SK-N-SH (cell line): ENCODE data around the gene FBN2. TPM values are rescaled to one million over a fixed set of nuclear protein-coding genes. Genes with fewer than 3 reads are reported as not detected.
"Not testable (repeated sequence)": the region's sequence is repeated elsewhere in the genome, so short reads cannot be mapped to it uniquely, and the experiment has no call there.

Source experiments
- CTCF ChIA-PET: fragments of 300-600, 350-600 bp; formaldehyde crosslinking; extraction: SDS; loops from one replicate; lab custom pipeline; 2021; lab: Yijun Ruan, JAX
- POLR2A ChIA-PET: fragments of 350-600 bp; sonication (Branson Sonifier 250); formaldehyde crosslinking; extraction: SDS; loops from one replicate; lab custom pipeline; 2020; ENCODE audit warnings: antibody characterized with exemption, inconsistent platforms; lab: Yijun Ruan, JAX
- DNase-seq: peaks from one replicate; pipeline ENCODE4 v3.0.0; 2012
- H2AFZ ChIP-seq: fragments of 200-600 bp; sonication (generic); 2 replicates; pipeline ENCODE4 v1.8.1; 2016; ENCODE audit warnings: antibody characterized with exemption, mild to moderate bottlenecking, low read depth
- H3F3A ChIP-seq: fragments of 200-600 bp; sonication (generic); replicated peaks from 2 replicates; pipeline ENCODE3; 2016; ENCODE audit warnings: antibody characterized with exemption, mild to moderate bottlenecking; ENCODE audit not compliant: insufficient read depth
- H3K27ac ChIP-seq, 2 experiments: fragments of 200-500 bp in 1 of 2; fragments of 200-600 bp in 1 of 2; sonication (Bioruptor generic) in 1 of 2; sonication (generic), shearing (Covaris generic) in 1 of 2; 2 replicates each; pipeline versions ENCODE4 v1.5.1 to v1.6.1; 2014 to 2016; ENCODE audit warnings: low read depth in 2 of 2, inconsistent platforms in 1 of 2, low read length in 1 of 2, mild to moderate bottlenecking in 1 of 2, mixed read lengths in 1 of 2
- H3K27me3 ChIP-seq: fragments of 200-600 bp; sonication (generic), shearing (Covaris generic); 2 replicates; pipeline ENCODE4 v1.6.1; 2016; ENCODE audit warnings: mixed run types; ENCODE audit not compliant: insufficient read depth
- H3K36me3 ChIP-seq, 2 experiments: fragments of 200-500 bp in 1 of 2; fragments of 200-600 bp in 1 of 2; sonication (Bioruptor generic) in 1 of 2; sonication (generic) in 1 of 2; replicated peaks in 1 of 2; 2 replicates each; pipeline versions ENCODE3 to v1.5.1; 2014 to 2016; ENCODE audit warnings: low read length in 1 of 2, mild to moderate bottlenecking in 1 of 2; ENCODE audit not compliant: insufficient read depth in 2 of 2, control insufficient read depth in 1 of 2
- H3K4me1 ChIP-seq, 2 experiments: fragments of 200-500 bp in 1 of 2; fragments of 200-600 bp in 1 of 2; sonication (Bioruptor generic) in 1 of 2; sonication (generic), shearing (Covaris generic) in 1 of 2; 2 replicates each; pipeline versions ENCODE4 v1.5.1 to v1.6.1; 2014 to 2016; ENCODE audit warnings: low read depth in 1 of 2, low read length in 1 of 2, mixed run types in 1 of 2; ENCODE audit not compliant: insufficient read depth in 2 of 2, control insufficient read depth in 1 of 2
- H3K4me2 ChIP-seq: fragments of 200-600 bp; sonication (generic), shearing (Covaris generic); 2 replicates; pipeline ENCODE4 v1.6.1; 2017; ENCODE audit warnings: mixed run types
- H3K4me3 ChIP-seq, 2 experiments: fragments of 200-500 bp in 1 of 2; fragments of 200-600 bp in 1 of 2; sonication (Bioruptor generic) in 1 of 2; sonication (generic), shearing (Covaris generic) in 1 of 2; 2 replicates each; pipeline versions ENCODE4 v1.5.1 to v1.8.1; 2014 to 2016; ENCODE audit warnings: low read depth in 2 of 2, inconsistent platforms in 1 of 2, low read length in 1 of 2, mild to moderate bottlenecking in 1 of 2, mixed read lengths in 1 of 2, moderate library complexity in 1 of 2
- H3K79me2 ChIP-seq: fragments of 200-600 bp; sonication (generic); 2 replicates; pipeline ENCODE4 v1.8.1; 2017; ENCODE audit warnings: mild to moderate bottlenecking; ENCODE audit not compliant: insufficient read depth
- H3K9ac ChIP-seq: fragments of 200-600 bp; sonication (generic); 2 replicates; pipeline ENCODE4 v1.6.1; 2017; ENCODE audit warnings: mixed run types
- H3K9me2 ChIP-seq: fragments of 200-600 bp; sonication (generic); 2 replicates; pipeline ENCODE4 v1.6.1; 2017; ENCODE audit warnings: mixed run types
- H3K9me3 ChIP-seq: fragments of 200-600 bp; sonication (generic); 2 replicates; pipeline ENCODE4 v1.6.1; 2017; ENCODE audit warnings: mixed run types, mild to moderate bottlenecking, moderate library complexity
- H4K20me1 ChIP-seq: fragments of 200-600 bp; sonication (generic); 2 replicates; pipeline ENCODE4 v1.6.1; 2017; ENCODE audit warnings: mild to moderate bottlenecking, mixed run types; ENCODE audit not compliant: insufficient read depth
- CHD2 ChIP-seq: fragments of 150-350 bp; IDR thresholded peaks from 2 replicates; pipeline ENCODE4 v1.6.1; 2018; ENCODE audit warnings: low read length; ENCODE audit not compliant: partially characterized antibody
- EP300 ChIP-seq, 2 experiments: IDR thresholded peaks; 2 replicates each; pipeline versions ENCODE4 v1.4.0 to v1.6.1; 2012; ENCODE audit warnings: borderline replicate concordance in 1 of 2, low read depth in 1 of 2, low read length in 1 of 2
- GABPA ChIP-seq: IDR thresholded peaks from 2 replicates; pipeline ENCODE4 v1.4.0; 2012; ENCODE audit warnings: low read depth, mild to moderate bottlenecking
- IRF3 ChIP-seq: fragments of 150-350 bp; IDR thresholded peaks from 2 replicates; pipeline ENCODE4 v1.6.1; 2016; ENCODE audit warnings: mild to moderate bottlenecking, low read depth, low read length
- MEF2A ChIP-seq: IDR thresholded peaks from 2 replicates; pipeline ENCODE4 v1.4.0; 2012; ENCODE audit warnings: low read depth, borderline replicate concordance
- NRF1 ChIP-seq: IDR thresholded peaks from 2 replicates; pipeline ENCODE4 v1.6.1; 2012; ENCODE audit warnings: low read depth, mild to moderate bottlenecking, low read length
- PBX3 ChIP-seq: IDR thresholded peaks from 2 replicates; pipeline ENCODE4; 2012
- RCOR1 ChIP-seq: fragments of 150-350 bp; IDR thresholded peaks from 2 replicates; pipeline ENCODE4 v1.6.1; 2017; ENCODE audit warnings: antibody characterized with exemption, low read length
- RFX5 ChIP-seq: IDR thresholded peaks from 2 replicates; pipeline ENCODE4 v1.6.1; 2012; ENCODE audit warnings: mild to moderate bottlenecking, improper control_type of control experiment, low read length
- SIN3A ChIP-seq: IDR thresholded peaks from 2 replicates; pipeline ENCODE4 v1.6.1; 2012; ENCODE audit warnings: low read depth, mild to moderate bottlenecking, low read length, moderate library complexity, borderline replicate concordance
- WGBS: methylation state at CpG from one replicate; pipeline ENCODE4 v1.1.6; 2017; ENCODE audit warnings: low lambda C conversion rate; 5-methylcytosine and 5-hydroxymethylcytosine counted together
- polyA plus RNA-seq, 3 experiments: library from polyadenylated mRNA; depleted of rRNA; stranded (reverse); fragments of >200 nt; gene quantifications; 2 replicates each; pipeline ENCODE4 v1.2.3, GENCODE V29; 2012
- TF ChIP-seq, protein P1 (sequence below): IDR thresholded peaks from 2 replicates; pipeline ENCODE4 v1.4.0; 2012; ENCODE audit warnings: low read depth, borderline replicate concordance
- TF ChIP-seq, protein P2 (sequence below): IDR thresholded peaks from 2 replicates; pipeline ENCODE4 v1.6.1; 2012; ENCODE audit warnings: mild to moderate bottlenecking, low read depth, low read length, moderate library complexity

FBN2 gene
- polyA plus RNA-seq, 1 of the 3 experiments (the other 2 are of a cell fraction): 2.2 TPM

DNA sequence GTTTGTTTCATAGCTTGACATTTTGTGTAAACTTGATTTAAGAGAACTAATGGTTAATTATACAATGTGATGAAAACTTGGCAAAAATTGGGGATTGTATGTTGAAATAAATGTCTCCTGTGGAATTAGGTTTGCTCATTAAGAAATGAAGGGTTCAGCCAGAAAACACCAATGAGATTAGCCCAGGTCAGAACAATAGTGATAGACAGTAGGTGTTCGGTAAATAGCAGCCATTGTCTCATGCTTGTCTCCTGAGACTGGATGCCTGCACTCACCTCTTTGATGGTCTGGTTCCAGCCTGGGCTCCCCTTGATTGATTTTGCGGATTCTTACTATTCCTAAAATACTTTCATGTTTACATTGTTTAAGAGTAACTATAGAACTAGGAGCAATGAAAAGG lies 135.5 kb downstream of the FBN2 start:
- CTCF ChIA-PET: no interaction called here
- no peak overlapping the region for H2AFZ ChIP-seq

GRCh38 chr5:128400766-128401165 lies 137.3 kb downstream of the FBN2 start:
- CTCF ChIA-PET, DNase-seq, H3K9me2 ChIP-seq, H3F3A ChIP-seq, H2AFZ ChIP-seq, H4K20me1 ChIP-seq, H3K79me2 ChIP-seq, H3K27ac ChIP-seq, H3K4me1 ChIP-seq, H3K4me2 ChIP-seq, H3K36me3 ChIP-seq, H3K4me3 ChIP-seq, H3K9me3 ChIP-seq, POLR2A ChIA-PET, H3K27me3 ChIP-seq, H3K9ac ChIP-seq: not testable (repeated sequence)
- 9% methylated on average over 2 of the region's 2 CpGs for WGBS

More for the DNA sequence above, 135.5 kb downstream of the FBN2 start:
- Histone ChIP-seq H3K4me1 (no peaks in the 10 kb centered on the region; a peak in 1 of 4 replicates), H3K4me3 (no peak overlapping the region), H3K9me3 (no peaks in the 10 kb centered on the region), H3K9ac (no peak overlapping the region), H3K27ac (no peak overlapping the region), H3K9me2 (no peaks in the 10 kb centered on the region), H3K79me2 (no peaks in the 10 kb centered on the region), H3K36me3 (no peaks in the 10 kb centered on the region), H3F3A (no peaks in the 10 kb centered on the region), H4K20me1 (no peaks in the 10 kb centered on the region), H3K27me3 (no peaks in the 10 kb centered on the region)
- DNase-seq: no peak
- POLR2A ChIA-PET: no interaction called here
- WGBS: 16% methylated on average over 2 of the region's 2 CpGs
- TF ChIP-seq, protein P1, sequence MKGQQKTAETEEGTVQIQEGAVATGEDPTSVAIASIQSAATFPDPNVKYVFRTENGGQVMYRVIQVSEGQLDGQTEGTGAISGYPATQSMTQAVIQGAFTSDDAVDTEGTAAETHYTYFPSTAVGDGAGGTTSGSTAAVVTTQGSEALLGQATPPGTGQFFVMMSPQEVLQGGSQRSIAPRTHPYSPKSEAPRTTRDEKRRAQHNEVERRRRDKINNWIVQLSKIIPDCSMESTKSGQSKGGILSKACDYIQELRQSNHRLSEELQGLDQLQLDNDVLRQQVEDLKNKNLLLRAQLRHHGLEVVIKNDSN: no peak
- no peak for TF ChIP-seq EP300 (IDR thresholded peaks at IDR 0.05; ENCODE audit: borderline replicate concordance in 1 of 2, low read depth in 1 of 2, low read length in 1 of 2)
- no peak for TF ChIP-seq PBX3
- no peak for TF ChIP-seq IRF3
- TF ChIP-seq, all 33 proteins: peak for 0
- H3K4me2 ChIP-seq: no peak overlapping the region

DNA sequence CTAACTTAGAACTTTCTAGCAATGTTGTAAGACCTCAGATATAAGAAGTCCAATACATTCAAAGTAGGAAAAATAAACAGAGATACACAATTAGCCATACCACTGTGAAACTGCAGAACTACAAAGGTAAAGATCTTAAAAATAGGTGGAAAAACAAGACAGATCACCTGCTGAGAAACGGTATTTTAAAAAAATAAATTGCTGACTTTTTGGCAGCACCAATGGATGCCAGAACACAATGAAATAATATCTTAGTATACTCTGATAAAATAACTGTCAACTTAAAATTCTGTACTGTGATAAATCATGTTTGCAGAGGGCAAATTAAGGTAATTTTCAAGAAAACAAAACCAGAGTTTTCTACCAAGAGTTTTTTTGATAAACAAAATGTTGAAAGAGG lies 138.9 kb downstream of the FBN2 start:
- Histone ChIP-seq H3K4me3 (no peak overlapping the region), H3K4me1 (no peaks in the 10 kb centered on the region; a peak in 1 of 4 replicates), H3K9me3 (no peaks in the 10 kb centered on the region), H3K79me2 (no peaks in the 10 kb centered on the region), H4K20me1 (no peaks in the 10 kb centered on the region), H3F3A (no peaks in the 10 kb centered on the region), H3K27ac (no peak overlapping the region), H3K27me3 (peaks cover 7% of the 10 kb centered on the region; the same call in 1 of the 2 replicates), H2AFZ (no peak overlapping the region), H3K9me2 (no peaks in the 10 kb centered on the region), H3K4me2 (no peak overlapping the region), H3K36me3 (no peaks in the 10 kb centered on the region), H3K9ac (no peak overlapping the region)
- 21% methylated on average over 1 of the region's 1 CpG for WGBS
- POLR2A ChIA-PET: no interaction called here
- CTCF ChIA-PET: no interaction called here
- DNase-seq: no peak
- TF ChIP-seq SIN3A: no peak
- TF ChIP-seq PBX3: no peak
- no peak for TF ChIP-seq CHD2
- TF ChIP-seq RFX5: no peak
- no peak for TF ChIP-seq MEF2A
- TF ChIP-seq, protein P2, sequence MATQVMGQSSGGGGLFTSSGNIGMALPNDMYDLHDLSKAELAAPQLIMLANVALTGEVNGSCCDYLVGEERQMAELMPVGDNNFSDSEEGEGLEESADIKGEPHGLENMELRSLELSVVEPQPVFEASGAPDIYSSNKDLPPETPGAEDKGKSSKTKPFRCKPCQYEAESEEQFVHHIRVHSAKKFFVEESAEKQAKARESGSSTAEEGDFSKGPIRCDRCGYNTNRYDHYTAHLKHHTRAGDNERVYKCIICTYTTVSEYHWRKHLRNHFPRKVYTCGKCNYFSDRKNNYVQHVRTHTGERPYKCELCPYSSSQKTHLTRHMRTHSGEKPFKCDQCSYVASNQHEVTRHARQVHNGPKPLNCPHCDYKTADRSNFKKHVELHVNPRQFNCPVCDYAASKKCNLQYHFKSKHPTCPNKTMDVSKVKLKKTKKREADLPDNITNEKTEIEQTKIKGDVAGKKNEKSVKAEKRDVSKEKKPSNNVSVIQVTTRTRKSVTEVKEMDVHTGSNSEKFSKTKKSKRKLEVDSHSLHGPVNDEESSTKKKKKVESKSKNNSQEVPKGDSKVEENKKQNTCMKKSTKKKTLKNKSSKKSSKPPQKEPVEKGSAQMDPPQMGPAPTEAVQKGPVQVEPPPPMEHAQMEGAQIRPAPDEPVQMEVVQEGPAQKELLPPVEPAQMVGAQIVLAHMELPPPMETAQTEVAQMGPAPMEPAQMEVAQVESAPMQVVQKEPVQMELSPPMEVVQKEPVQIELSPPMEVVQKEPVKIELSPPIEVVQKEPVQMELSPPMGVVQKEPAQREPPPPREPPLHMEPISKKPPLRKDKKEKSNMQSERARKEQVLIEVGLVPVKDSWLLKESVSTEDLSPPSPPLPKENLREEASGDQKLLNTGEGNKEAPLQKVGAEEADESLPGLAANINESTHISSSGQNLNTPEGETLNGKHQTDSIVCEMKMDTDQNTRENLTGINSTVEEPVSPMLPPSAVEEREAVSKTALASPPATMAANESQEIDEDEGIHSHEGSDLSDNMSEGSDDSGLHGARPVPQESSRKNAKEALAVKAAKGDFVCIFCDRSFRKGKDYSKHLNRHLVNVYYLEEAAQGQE: no peak
- no peak for TF ChIP-seq NRF1
- no peak for TF ChIP-seq GABPA
- TF ChIP-seq RCOR1: no peak
